Endodermal cell (in vitro differentiated cells): Measurements from ENCODE around the gene LAMB3. TPM values are rescaled to one million over a fixed set of nuclear protein-coding genes. Genes with fewer than 3 reads are reported as not detected.

Experiments
- DNase-seq: peaks from one replicate; pipeline ENCODE4 v3.0.0-alpha.2; 2017
- H3K27ac ChIP-seq: 2 replicates; pipeline ENCODE4 v1.5.1; 2013; ENCODE audit warnings: mild to moderate bottlenecking, low read depth, low read length, moderate library complexity
- H3K27me3 ChIP-seq: 2 replicates; pipeline ENCODE4 v1.6.1; 2013; ENCODE audit warnings: mild to moderate bottlenecking, low read length, moderate library complexity; ENCODE audit not compliant: insufficient read depth, control insufficient read depth, poor library complexity, severe bottlenecking
- H3K36me3 ChIP-seq: 2 replicates; pipeline ENCODE4 v1.7.0; 2013; ENCODE audit warnings: mild to moderate bottlenecking, low read length, moderate library complexity; ENCODE audit not compliant: control insufficient read depth, insufficient read depth
- H3K4me1 ChIP-seq: one replicate; pipeline ENCODE4 v1.7.0; 2013; ENCODE audit warnings: low read length; ENCODE audit not compliant: control insufficient read depth, insufficient read depth
- H3K4me3 ChIP-seq: 2 replicates; pipeline ENCODE4 v1.5.1; 2013; ENCODE audit warnings: mild to moderate bottlenecking, low read length, moderate library complexity
- H3K9ac ChIP-seq: 2 replicates; pipeline ENCODE4 v1.6.1; 2013; ENCODE audit warnings: mild to moderate bottlenecking, low read length, moderate library complexity; ENCODE audit not compliant: poor library complexity, severe bottlenecking; ENCODE audit errors: extremely low read depth
- H3K9me3 ChIP-seq: 2 replicates; pipeline ENCODE4 v1.6.1; 2013; ENCODE audit warnings: mild to moderate bottlenecking, low read length, moderate library complexity; ENCODE audit not compliant: control insufficient read depth
- H3K27ac Mint-ChIP-seq: 2 replicates; pipeline ENCODE4 v1.8.0; 2020; ENCODE audit warnings: mixed read lengths
- H3K27me3 Mint-ChIP-seq: 2 replicates; pipeline ENCODE4 v1.8.0; 2021; ENCODE audit warnings: mild to moderate bottlenecking, mixed read lengths; ENCODE audit not compliant: insufficient read depth
- H3K36me3 Mint-ChIP-seq: 2 replicates; pipeline ENCODE4 v1.8.0; 2020; ENCODE audit warnings: low read depth, mixed read lengths
- H3K4me1 Mint-ChIP-seq: 2 replicates; pipeline ENCODE4 v1.8.0; 2020; ENCODE audit warnings: mixed read lengths
- H3K4me3 Mint-ChIP-seq: 2 replicates; pipeline ENCODE4 v1.8.0; 2020; ENCODE audit warnings: mild to moderate bottlenecking, moderate library complexity, mixed read lengths
- H3K9me3 Mint-ChIP-seq: 2 replicates; pipeline ENCODE4 v1.8.0; 2020; ENCODE audit warnings: mild to moderate bottlenecking, mixed read lengths
- CTCF ChIP-seq: fragments of 200-600 bp; sonication (generic); conservative IDR thresholded peaks from 2 replicates; pipeline ENCODE4 v1.5.0; 2021; ENCODE audit warnings: antibody characterized with exemption, mild to moderate bottlenecking
- WGBS, 2 experiments: methylation state at CpG; one replicate each; pipeline versions ENCODE4 v1.1.5 to v1.1.7; 2013; ENCODE audit warnings: missing lambda C conversion rate in 2 of 2, mixed read lengths in 1 of 2; ENCODE audit not compliant: insufficient coverage in 1 of 2, insufficient read length in 1 of 2; 5-methylcytosine and 5-hydroxymethylcytosine counted together
- total RNA-seq, 2 donors: library from RNA; stranded (reverse); fragmentation: NEBNext Ultra II Directional in 1 of 2; extraction: Animal tissue kit (Norgen Biotek cat#: 25700) in 1 of 2; gene quantifications; 2 replicates in 1 of 2; 3 replicates in 1 of 2; pipeline ENCODE4 v1.2.1, GENCODE V29; 2021

Gene LAMB3
- total RNA-seq, 2 donors from 2014 or later: 0.53 to 1.9 TPM

- Mint-ChIP-seq H3K27ac (no peak overlapping the region), H3K27me3 (peaks cover 59% of the 10 kb centered on the region), H3K4me3 (no peak overlapping the region), H3K36me3 (no peaks in the 10 kb centered on the region), H3K4me1 (no peaks in the 10 kb centered on the region), H3K9me3 (no peaks in the 10 kb centered on the region)
- no peaks in the 10 kb centered on the region for H3K36me3 ChIP-seq
- H3K4me1 ChIP-seq: no peaks in the 10 kb centered on the region
- no peak overlapping the region for H3K9ac ChIP-seq
- DNase-seq: no peak
- TF ChIP-seq CTCF: no peak
- H3K4me3 ChIP-seq: no peak overlapping the region
- H3K27me3 ChIP-seq: peaks cover 52% of the 10 kb centered on the region
- no peak overlapping the region for H3K27ac ChIP-seq
- 94 to 100% methylated on average over 4 to 19 of the region's 19 CpGs for WGBS, 2 experiments
- no peaks in the 10 kb centered on the region for H3K9me3 ChIP-seq
These were observed 25.7 kb downstream of the LAMB3 start for GRCh38 chr1:209626346-209627026.

- H3K27ac Mint-ChIP-seq: no peak overlapping the region
- Histone ChIP-seq H3K27ac (no peak overlapping the region), H3K9me3 (no peaks in the 10 kb centered on the region), H3K36me3 (no peaks in the 10 kb centered on the region), H3K4me3 (no peak overlapping the region), H3K9ac (no peak overlapping the region), H3K4me1 (no peaks in the 10 kb centered on the region), H3K27me3 (peaks cover 52% of the 10 kb centered on the region)
- peaks cover 61% of the 10 kb centered on the region for H3K27me3 Mint-ChIP-seq
- TF ChIP-seq CTCF: no peak
- 87 to 93% methylated on average over 5 to 18 of the region's 18 CpGs for WGBS, 2 experiments
- H3K4me1 Mint-ChIP-seq: no peaks in the 10 kb centered on the region
- H3K9me3 Mint-ChIP-seq: no peaks in the 10 kb centered on the region
- no peak for DNase-seq
- H3K36me3 Mint-ChIP-seq: no peaks in the 10 kb centered on the region
- no peak overlapping the region for H3K4me3 Mint-ChIP-seq
These were observed 26.4 kb downstream of the LAMB3 start for GRCh38 chr1:209625791-209626285.

GRCh38 chr1:209624558-209625549 is 27.4 kb downstream of the LAMB3 start:
- Mint-ChIP-seq H3K4me3 (no peak overlapping the region), H3K36me3 (no peaks in the 10 kb centered on the region), H3K27me3 (peaks cover 58% of the 10 kb centered on the region), H3K27ac (no peak overlapping the region), H3K9me3 (no peaks in the 10 kb centered on the region), H3K4me1 (no peaks in the 10 kb centered on the region)
- no peaks in the 10 kb centered on the region for H3K9me3 ChIP-seq
- peaks cover 52% of the 10 kb centered on the region for H3K27me3 ChIP-seq
- DNase-seq: no peak
- 91 to 92% methylated on average over 10 to 15 of the region's 15 CpGs for WGBS, 2 experiments
- no peak overlapping the region for H3K9ac ChIP-seq
- H3K36me3 ChIP-seq: no peaks in the 10 kb centered on the region
- H3K4me1 ChIP-seq: no peaks in the 10 kb centered on the region
- TF ChIP-seq CTCF: no peak
- no peak overlapping the region for H3K4me3 ChIP-seq
- no peak overlapping the region for H3K27ac ChIP-seq
